CD4-positive, alpha-beta T cell treated with Interleukin-17A for 4 hours (primary cell): ENCODE measurements around the gene MAML1.
A peak's percentile ranks its signal among the peaks of the same experiment; 100 is the strongest.
"Not testable (repeated sequence)": the region's sequence is repeated elsewhere in the genome, so short reads cannot be mapped to it uniquely, and the experiment has no call there.

Experiments used
- DNase-seq: peaks from one replicate; pipeline ENCODE4 v3.0.0-alpha.2; 2020; ENCODE audit warnings: mixed read lengths

Gene MAML1

DNA sequence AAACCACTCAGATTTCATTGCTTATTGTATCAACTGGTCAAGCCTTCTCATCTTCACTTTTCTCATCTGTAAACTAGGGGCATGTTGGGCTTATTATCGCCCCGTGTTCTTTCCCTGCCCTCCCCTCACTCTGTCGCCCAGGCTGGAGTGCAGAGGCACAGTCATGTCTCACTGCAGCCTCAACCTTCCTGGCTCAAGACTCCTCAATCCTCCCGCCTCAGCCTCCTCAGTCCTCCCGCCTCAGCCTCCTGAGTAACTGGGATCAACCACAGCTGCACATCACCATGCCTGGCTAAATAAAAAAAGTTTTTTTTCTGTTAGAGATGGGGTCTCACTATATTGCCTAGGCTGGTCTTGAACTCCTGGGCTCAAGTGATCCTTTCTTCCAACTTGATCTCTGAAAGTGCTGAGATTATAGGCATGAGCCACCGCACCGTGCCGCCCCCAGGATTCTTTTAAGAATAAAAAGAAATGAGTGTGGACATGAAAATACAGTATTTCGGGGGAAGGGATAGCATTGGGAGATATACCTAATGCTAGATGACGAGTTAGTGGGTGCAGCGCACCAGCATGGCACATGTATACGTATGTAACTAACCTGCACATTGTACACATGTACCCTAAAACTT is 2.0 kb downstream of the MAML1 start:
- no peak for DNase-seq

GRCh38 chr5:179738742-179739141 is 6.1 kb downstream of the MAML1 start:
- no peak for DNase-seq

DNA sequence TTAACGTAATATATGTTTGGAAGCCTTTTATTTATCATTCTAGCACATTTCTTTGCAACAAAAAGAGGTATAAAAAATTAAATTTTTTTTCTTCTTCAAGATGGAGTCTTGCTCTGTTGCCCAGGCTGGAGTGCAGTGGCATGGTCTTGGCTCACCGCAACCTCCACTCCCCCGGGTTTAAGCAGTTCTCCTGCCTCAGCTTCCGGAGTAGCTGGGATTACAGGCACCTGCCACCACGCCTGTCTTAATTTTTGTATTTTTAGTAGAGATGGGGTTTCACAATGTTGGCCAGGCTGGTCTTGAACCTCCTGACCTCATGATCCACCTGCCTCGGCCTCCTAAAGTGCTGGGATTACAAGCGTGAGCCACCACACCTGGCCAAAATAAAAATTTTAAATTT is 11.5 kb downstream of the MAML1 start:
- DNase-seq: not testable (repeated sequence)

GRCh38 chr5:179746872-179747271 is 14.2 kb downstream of the MAML1 start:
- DNase-seq: no peak

- no peak for DNase-seq
Observed at GRCh38 chr5:179747811-179748210, 15.2 kb downstream of the MAML1 start.

- DNase-seq: no peak
Observed at GRCh38 chr5:179749857-179750508, 17.4 kb downstream of the MAML1 start.

DNA sequence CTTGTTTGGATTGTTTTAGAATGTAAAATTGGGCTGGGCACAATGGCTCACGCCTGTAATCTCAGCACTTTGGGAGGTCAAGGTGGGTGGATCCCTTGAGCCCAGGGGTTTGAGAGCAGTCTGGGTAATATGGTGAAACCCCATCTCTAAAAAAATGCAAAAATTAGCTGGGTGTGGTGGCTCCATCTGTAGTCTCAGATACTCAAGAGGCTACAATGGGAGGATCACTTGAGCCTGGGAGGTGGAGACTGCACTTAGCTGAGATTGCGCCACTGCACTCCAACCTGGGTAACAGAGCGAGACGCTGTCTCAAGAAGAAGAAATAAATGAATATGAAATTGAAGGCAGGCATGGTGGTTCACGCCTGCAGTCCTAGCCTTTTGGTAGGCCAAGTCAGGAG is 21.3 kb downstream of the MAML1 start:
- DNase-seq: no peak

- no peak for DNase-seq
Observed at GRCh38 chr5:179755022-179755421, 22.4 kb downstream of the MAML1 start.

DNA sequence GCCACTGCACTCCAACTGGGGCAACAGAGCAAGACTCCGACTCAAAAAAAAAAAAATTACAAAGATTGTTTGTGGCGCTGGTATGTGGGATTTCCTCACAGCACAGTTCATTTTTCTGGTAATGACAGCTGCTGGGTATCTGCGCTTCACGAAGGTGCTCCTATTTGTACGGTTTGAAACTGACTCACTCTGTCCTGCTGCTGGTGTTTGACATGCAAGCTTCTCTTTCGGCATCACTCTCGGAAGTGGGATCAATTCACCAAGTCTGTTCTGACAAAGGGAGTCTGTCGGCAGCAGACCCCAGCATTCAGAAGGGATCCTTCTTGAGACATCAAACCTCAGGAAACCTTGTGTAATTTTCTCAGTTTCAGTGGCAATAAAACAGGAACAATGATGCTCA is 26.3 kb downstream of the MAML1 start:
- DNase-seq: no peak

DNA sequence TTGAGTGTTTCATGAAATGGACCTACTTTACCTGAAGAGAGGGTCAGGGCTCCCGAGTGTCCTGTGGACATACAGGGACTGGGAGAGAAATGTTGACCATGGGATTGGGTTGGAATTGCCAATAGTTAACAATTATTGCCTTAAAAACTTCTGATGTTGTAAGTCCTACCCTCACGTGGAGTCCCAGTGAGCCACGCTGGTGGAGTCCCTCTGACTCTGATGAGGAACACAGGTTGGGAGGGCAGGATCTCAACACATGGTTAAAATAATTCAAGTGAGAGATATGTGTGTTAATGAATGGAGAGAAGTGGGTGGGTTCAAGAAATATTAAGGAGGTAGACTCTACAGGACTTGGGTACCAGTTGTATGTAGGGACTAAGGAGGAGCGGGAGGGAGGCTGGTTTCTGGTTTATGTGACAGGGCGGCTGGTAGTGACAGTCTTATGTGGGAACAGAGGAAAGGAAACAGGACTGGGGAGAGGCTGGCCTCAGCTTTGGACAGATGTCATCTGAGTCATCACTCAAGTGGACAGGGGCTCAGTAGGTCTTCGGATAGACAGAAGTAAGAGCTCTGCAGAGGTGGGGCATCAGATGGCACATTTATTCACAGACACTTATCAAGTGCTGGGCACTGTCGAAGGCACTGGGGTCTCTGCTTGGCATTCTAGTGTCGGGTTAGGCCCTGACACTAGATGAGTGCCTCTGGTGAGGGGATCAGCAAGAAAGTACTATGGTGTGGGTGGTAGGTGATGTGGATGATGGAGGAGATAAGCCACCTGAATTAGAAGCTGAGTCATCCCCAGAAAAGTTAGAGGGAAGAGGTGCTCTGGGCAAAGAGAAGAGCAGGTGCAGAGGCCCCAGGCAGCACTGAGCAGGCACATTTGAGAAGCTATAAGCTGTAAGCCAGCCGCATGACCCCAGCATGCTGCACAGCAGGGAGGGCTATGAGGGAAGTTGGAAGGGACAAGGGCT is 27.2 kb downstream of the MAML1 start:
- peak; percentile 11 for DNase-seq

DNA sequence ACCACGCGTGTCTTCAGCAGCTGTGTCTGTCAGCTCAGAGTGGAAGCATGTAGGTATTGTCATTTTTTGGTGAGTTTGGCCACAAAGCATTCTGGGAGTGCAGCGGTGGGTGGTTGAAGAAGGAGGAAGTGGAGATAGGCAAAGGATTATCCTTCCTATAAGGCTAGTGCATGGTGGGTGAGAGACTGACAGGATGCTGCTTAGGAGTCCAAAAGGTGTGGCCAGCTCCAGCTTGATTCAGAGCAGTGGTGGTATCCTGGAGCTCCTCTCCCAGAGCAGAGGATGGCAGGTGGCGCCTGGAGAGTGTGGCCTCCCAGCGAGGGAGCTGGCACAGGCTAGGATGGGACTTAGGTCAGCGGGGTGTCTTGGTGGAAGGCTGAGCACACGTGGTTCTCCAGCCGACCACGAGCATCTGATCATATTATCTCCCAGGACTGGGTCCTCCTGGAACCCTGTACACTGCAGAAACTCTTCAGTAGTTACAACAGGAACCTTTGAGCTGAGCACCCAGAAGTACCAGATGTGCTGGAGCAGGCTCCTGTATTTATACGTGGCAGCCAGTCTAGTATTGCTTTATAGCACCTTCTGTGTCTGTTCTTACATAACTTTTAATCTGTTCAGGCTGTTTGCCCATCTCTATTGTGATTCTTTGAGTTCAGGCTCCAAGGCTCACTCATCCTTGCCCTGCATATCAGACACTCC is 29.6 kb downstream of the MAML1 start:
- DNase-seq: peak; percentile 29

DNA sequence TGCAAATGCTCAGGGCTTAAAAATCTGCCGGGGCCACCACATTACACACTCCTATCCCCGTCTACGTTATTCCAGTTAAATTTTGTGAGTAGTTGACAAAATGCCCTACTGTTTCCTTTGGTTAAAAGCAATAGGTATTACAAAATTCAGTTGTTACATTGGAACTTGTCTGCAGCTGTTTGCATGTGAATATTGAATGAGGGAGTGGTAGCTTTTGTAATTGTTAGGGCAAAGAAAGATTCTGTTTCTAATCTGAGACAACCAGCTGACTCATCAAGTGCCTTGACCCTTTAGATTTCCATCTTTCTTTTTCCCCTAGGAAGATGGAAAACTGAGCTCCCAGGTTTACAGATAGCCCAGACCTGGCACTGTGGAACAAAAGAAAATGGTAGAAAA is 30.2 kb downstream of the MAML1 start:
- no peak for DNase-seq

DNA sequence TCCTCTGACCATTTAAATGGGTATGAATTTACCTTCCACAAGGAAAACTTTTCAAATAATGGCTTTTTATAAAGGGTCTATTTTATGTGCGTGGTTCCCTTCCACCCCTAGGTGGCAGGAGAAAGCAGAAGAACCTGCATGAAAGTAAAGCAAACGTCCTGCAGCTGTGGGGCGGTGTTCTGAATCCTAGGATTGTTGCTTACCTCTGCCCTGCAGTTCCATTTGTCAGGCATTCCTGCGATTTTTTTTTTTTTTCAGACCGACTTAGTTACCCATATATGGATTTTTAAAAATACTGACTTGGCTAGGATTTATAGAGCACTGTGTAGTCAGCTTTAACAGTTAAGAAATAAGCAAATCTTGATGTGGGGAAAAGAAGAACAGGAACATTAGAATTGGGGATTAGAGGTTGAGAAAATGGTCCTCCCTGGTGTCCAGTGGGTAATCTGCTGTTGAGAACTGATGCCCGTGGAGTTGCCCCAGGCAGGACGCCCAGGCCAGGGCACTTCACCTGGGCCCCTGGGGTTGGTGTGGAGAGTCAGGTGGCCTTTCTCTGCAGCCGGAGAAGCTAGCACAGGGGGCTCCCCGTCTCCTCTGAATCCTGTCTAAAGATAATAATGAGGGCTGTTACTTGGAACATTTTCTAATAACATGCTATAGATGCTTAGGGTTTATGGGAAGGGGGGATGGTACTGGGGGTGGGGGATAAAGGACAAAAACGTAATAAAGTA is 30.8 kb downstream of the MAML1 start:
- peak; percentile 65 for DNase-seq

DNA sequence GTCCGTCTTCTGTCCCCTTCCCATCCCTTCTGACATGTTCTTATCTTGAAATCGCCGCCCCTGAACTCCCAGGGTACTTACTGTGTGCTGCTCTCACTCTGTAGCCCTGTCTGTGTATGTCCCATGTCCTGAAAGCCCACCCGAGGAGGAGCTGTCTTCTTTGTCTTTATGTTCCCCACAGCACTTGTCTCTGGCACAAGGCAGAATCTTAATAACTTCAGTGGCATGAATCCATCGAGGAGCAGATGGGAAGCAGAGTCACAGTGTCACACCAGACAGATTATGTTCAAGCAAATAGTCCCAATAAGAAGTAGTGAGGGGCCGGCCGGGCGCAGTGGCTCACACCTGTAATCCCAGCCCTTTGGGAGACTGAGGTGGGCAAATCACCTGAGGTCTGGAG is 31.4 kb downstream of the MAML1 start:
- DNase-seq: no peak

DNA sequence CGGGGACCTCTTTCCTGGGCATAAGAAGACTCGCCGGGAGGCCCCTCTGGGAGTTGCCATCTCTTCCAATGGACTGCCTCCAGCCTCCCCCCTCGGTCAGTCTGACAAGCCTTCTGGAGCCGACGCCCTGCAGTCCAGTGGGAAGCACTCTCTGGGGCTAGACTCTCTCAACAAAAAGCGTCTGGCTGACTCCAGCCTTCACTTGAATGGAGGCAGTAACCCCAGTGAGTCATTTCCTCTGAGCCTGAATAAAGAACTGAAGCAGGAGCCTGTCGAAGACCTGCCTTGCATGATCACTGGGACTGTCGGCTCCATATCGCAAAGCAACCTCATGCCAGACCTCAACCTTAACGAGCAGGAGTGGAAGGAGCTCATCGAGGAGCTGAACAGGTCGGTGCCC is 32.8 kb downstream of the MAML1 start:
- DNase-seq: no peak

- no peak for DNase-seq
Observed at GRCh38 chr5:179766021-179766725, 33.6 kb downstream of the MAML1 start.

DNA sequence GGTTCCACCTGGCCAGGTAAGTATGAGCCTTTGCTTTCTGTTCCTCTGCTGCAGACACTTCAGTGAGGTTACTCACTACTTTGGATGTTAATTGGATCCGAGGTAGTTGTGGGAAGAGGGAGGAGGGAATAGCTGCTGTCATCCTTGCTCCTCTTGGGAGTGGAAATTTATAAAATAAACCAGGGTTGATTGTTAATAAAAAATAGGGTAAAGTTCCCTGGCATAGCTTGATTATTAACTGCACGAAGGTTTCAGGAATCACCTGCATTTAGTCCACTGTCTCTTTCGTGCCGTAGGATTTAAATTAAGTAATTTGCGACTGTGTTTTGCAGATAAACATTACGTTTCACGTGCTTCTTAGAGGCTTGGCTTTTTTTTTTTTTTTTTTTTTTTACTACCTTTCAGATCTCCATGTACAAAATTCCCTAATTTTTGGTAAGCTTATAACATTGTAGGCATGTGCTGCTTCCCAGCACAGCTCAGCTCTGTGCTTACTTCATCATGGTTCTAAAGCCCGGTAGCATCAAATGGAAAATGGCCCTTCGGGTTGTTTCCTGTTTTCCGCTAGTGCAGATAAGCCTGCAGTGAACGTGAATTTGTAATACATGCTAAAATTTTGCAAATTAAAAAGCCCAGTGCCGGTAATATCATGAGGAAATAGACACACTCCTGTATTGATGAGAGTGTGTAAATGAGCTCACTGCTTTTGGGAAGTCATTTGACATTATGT is 34.3 kb downstream of the MAML1 start:
- no peak for DNase-seq

DNA sequence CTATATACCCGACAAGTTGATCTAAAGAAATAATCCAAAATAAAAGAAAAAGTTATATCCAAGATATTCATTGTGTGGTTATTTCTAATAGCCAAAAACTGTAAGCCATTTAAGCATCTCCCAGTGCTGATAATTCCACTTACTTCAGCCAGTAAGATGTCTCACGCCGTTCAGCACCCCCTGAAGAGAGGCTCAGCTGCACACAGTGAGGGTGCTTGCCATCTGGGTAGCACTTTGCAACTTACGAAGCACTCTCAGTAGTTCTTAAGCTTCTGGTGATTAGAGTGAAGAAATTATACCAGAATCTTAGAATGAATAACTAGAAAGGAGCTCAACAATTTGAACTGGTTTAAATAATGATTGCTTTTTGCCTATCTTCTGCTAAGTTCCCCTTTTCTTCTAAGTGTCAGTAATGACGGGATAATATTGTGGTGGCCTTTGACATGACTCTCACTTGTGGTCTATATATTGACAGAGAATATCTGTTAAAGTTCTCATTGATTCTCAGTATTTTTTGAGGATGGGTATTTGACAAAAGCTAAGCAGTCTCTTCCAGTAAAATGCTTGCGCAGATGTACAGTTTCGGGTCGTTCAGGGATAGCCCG is 35.0 kb downstream of the MAML1 start:
- no peak for DNase-seq

- no peak for DNase-seq
Observed at GRCh38 chr5:179768326-179769085, 35.9 kb downstream of the MAML1 start.

- DNase-seq: no peak
Observed at GRCh38 chr5:179769271-179769670, 36.6 kb downstream of the MAML1 start.
